SK-N-SH (cell line): ENCODE measurements around the gene PPIP5K2. TPM values are rescaled to one million over a fixed set of nuclear protein-coding genes. Genes with fewer than 3 reads are reported as not detected.

Source experiments
- CTCF ChIA-PET: fragments of 300-600, 350-600 bp; formaldehyde crosslinking; extraction: SDS; loops from one replicate; lab custom pipeline; 2021; lab: Yijun Ruan, JAX
- POLR2A ChIA-PET: fragments of 350-600 bp; sonication (Branson Sonifier 250); formaldehyde crosslinking; extraction: SDS; loops from one replicate; lab custom pipeline; 2020; ENCODE audit warnings: antibody characterized with exemption, inconsistent platforms; lab: Yijun Ruan, JAX
- DNase-seq: peaks from one replicate; pipeline ENCODE4 v3.0.0; 2012
- H2AFZ ChIP-seq: fragments of 200-600 bp; sonication (generic); 2 replicates; pipeline ENCODE4 v1.8.1; 2016; ENCODE audit warnings: antibody characterized with exemption, mild to moderate bottlenecking, low read depth
- H3F3A ChIP-seq: fragments of 200-600 bp; sonication (generic); replicated peaks from 2 replicates; pipeline ENCODE3; 2016; ENCODE audit warnings: antibody characterized with exemption, mild to moderate bottlenecking; ENCODE audit not compliant: insufficient read depth
- H3K27ac ChIP-seq, 2 experiments: fragments of 200-500 bp in 1 of 2; fragments of 200-600 bp in 1 of 2; sonication (Bioruptor generic) in 1 of 2; sonication (generic), shearing (Covaris generic) in 1 of 2; 2 replicates each; pipeline versions ENCODE4 v1.5.1 to v1.6.1; 2014 to 2016; ENCODE audit warnings: low read depth in 2 of 2, inconsistent platforms in 1 of 2, low read length in 1 of 2, mild to moderate bottlenecking in 1 of 2, mixed read lengths in 1 of 2
- H3K27me3 ChIP-seq: fragments of 200-600 bp; sonication (generic), shearing (Covaris generic); 2 replicates; pipeline ENCODE4 v1.6.1; 2016; ENCODE audit warnings: mixed run types; ENCODE audit not compliant: insufficient read depth
- H3K36me3 ChIP-seq, 2 experiments: fragments of 200-500 bp in 1 of 2; fragments of 200-600 bp in 1 of 2; sonication (Bioruptor generic) in 1 of 2; sonication (generic) in 1 of 2; replicated peaks in 1 of 2; 2 replicates each; pipeline versions ENCODE3 to v1.5.1; 2014 to 2016; ENCODE audit warnings: low read length in 1 of 2, mild to moderate bottlenecking in 1 of 2; ENCODE audit not compliant: insufficient read depth in 2 of 2, control insufficient read depth in 1 of 2
- H3K4me1 ChIP-seq, 2 experiments: fragments of 200-500 bp in 1 of 2; fragments of 200-600 bp in 1 of 2; sonication (Bioruptor generic) in 1 of 2; sonication (generic), shearing (Covaris generic) in 1 of 2; 2 replicates each; pipeline versions ENCODE4 v1.5.1 to v1.6.1; 2014 to 2016; ENCODE audit warnings: low read depth in 1 of 2, low read length in 1 of 2, mixed run types in 1 of 2; ENCODE audit not compliant: insufficient read depth in 2 of 2, control insufficient read depth in 1 of 2
- H3K4me2 ChIP-seq: fragments of 200-600 bp; sonication (generic), shearing (Covaris generic); 2 replicates; pipeline ENCODE4 v1.6.1; 2017; ENCODE audit warnings: mixed run types
- H3K4me3 ChIP-seq, 2 experiments: fragments of 200-500 bp in 1 of 2; fragments of 200-600 bp in 1 of 2; sonication (Bioruptor generic) in 1 of 2; sonication (generic), shearing (Covaris generic) in 1 of 2; 2 replicates each; pipeline versions ENCODE4 v1.5.1 to v1.8.1; 2014 to 2016; ENCODE audit warnings: low read depth in 2 of 2, inconsistent platforms in 1 of 2, low read length in 1 of 2, mild to moderate bottlenecking in 1 of 2, mixed read lengths in 1 of 2, moderate library complexity in 1 of 2
- H3K79me2 ChIP-seq: fragments of 200-600 bp; sonication (generic); 2 replicates; pipeline ENCODE4 v1.8.1; 2017; ENCODE audit warnings: mild to moderate bottlenecking; ENCODE audit not compliant: insufficient read depth
- H3K9ac ChIP-seq: fragments of 200-600 bp; sonication (generic); 2 replicates; pipeline ENCODE4 v1.6.1; 2017; ENCODE audit warnings: mixed run types
- H3K9me2 ChIP-seq: fragments of 200-600 bp; sonication (generic); 2 replicates; pipeline ENCODE4 v1.6.1; 2017; ENCODE audit warnings: mixed run types
- H3K9me3 ChIP-seq: fragments of 200-600 bp; sonication (generic); 2 replicates; pipeline ENCODE4 v1.6.1; 2017; ENCODE audit warnings: mixed run types, mild to moderate bottlenecking, moderate library complexity
- H4K20me1 ChIP-seq: fragments of 200-600 bp; sonication (generic); 2 replicates; pipeline ENCODE4 v1.6.1; 2017; ENCODE audit warnings: mild to moderate bottlenecking, mixed run types; ENCODE audit not compliant: insufficient read depth
- CHD2 ChIP-seq: fragments of 150-350 bp; IDR thresholded peaks from 2 replicates; pipeline ENCODE4 v1.6.1; 2018; ENCODE audit warnings: low read length; ENCODE audit not compliant: partially characterized antibody
- ELF1 ChIP-seq: IDR thresholded peaks from 2 replicates; pipeline ENCODE4 v1.4.0; 2012
- EZH2phosphoT487 ChIP-seq: fragments of 200-600 bp; sonication (generic); IDR thresholded peaks from 2 replicates; pipeline ENCODE4 v1.6.1; 2017; ENCODE audit warnings: low read depth, mixed run types, mild to moderate bottlenecking, antibody characterized with exemption, moderate library complexity, borderline replicate concordance
- FOSL2 ChIP-seq: IDR thresholded peaks from 2 replicates; pipeline ENCODE4 v1.4.0; 2012; ENCODE audit warnings: low read depth, mild to moderate bottlenecking, moderate library complexity, borderline replicate concordance
- FOXJ3 ChIP-seq: sonication (generic); formaldehyde crosslinking; IDR thresholded peaks from 2 replicates; pipeline ENCODE4 v1.5.1; 2020; ENCODE audit warnings: mild to moderate bottlenecking, missing genetic modification reagents
- FOXM1 ChIP-seq: IDR thresholded peaks from 2 replicates; pipeline ENCODE4 v1.4.0; 2012; ENCODE audit warnings: low read depth, mild to moderate bottlenecking
- GABPA ChIP-seq: IDR thresholded peaks from 2 replicates; pipeline ENCODE4 v1.4.0; 2012; ENCODE audit warnings: low read depth, mild to moderate bottlenecking
- GATA2 ChIP-seq: sonication (generic); formaldehyde crosslinking; IDR thresholded peaks from 2 replicates; pipeline ENCODE4 v1.5.0; 2020; ENCODE audit warnings: mild to moderate bottlenecking, missing genetic modification reagents
- MEF2A ChIP-seq: IDR thresholded peaks from 2 replicates; pipeline ENCODE4 v1.4.0; 2012; ENCODE audit warnings: low read depth, borderline replicate concordance
- MXI1 ChIP-seq: IDR thresholded peaks from 2 replicates; pipeline ENCODE4 v1.6.1; 2012; ENCODE audit warnings: mild to moderate bottlenecking, low read depth, low read length, improper control_type of control experiment
- NFIC ChIP-seq: IDR thresholded peaks from 2 replicates; pipeline ENCODE4 v1.4.0; 2012; ENCODE audit warnings: borderline replicate concordance
- POLR2AphosphoS5 ChIP-seq: IDR thresholded peaks from 2 replicates; pipeline ENCODE4 v1.6.1; 2012; ENCODE audit warnings: low read depth, low read length
- RCOR1 ChIP-seq: fragments of 150-350 bp; IDR thresholded peaks from 2 replicates; pipeline ENCODE4 v1.6.1; 2017; ENCODE audit warnings: antibody characterized with exemption, low read length
- RFX5 ChIP-seq: IDR thresholded peaks from 2 replicates; pipeline ENCODE4 v1.6.1; 2012; ENCODE audit warnings: mild to moderate bottlenecking, improper control_type of control experiment, low read length
- SIN3A ChIP-seq: IDR thresholded peaks from 2 replicates; pipeline ENCODE4 v1.6.1; 2012; ENCODE audit warnings: low read depth, mild to moderate bottlenecking, low read length, moderate library complexity, borderline replicate concordance
- SMC3 ChIP-seq: IDR thresholded peaks from 2 replicates; pipeline ENCODE4 v1.6.1; 2012; ENCODE audit warnings: low read depth, low read length, improper control_type of control experiment
- TCF12 ChIP-seq: IDR thresholded peaks from 2 replicates; pipeline ENCODE4 v1.4.0; 2012
- TEAD4 ChIP-seq: IDR thresholded peaks from 2 replicates; pipeline ENCODE4 v1.4.0; 2012; ENCODE audit warnings: mild to moderate bottlenecking, borderline replicate concordance; ENCODE audit not compliant: insufficient read depth
- YY1 ChIP-seq: IDR thresholded peaks from 2 replicates; pipeline ENCODE4 v1.4.0; 2012; ENCODE audit warnings: low read depth, mild to moderate bottlenecking
- WGBS: methylation state at CpG from one replicate; pipeline ENCODE4 v1.1.6; 2017; ENCODE audit warnings: low lambda C conversion rate; 5-methylcytosine and 5-hydroxymethylcytosine counted together
- polyA plus RNA-seq, 3 experiments: library from polyadenylated mRNA; depleted of rRNA; stranded (reverse); fragments of >200 nt; gene quantifications; 2 replicates each; pipeline ENCODE4 v1.2.3, GENCODE V29; 2012
- TF ChIP-seq, protein P1 (sequence below): IDR thresholded peaks from 2 replicates; pipeline ENCODE4 v1.4.0; 2012; ENCODE audit warnings: low read depth

The PPIP5K2 gene
- polyA plus RNA-seq, 1 of the 3 experiments (the other 2 are of a cell fraction), result 18.2 TPM

DNA sequence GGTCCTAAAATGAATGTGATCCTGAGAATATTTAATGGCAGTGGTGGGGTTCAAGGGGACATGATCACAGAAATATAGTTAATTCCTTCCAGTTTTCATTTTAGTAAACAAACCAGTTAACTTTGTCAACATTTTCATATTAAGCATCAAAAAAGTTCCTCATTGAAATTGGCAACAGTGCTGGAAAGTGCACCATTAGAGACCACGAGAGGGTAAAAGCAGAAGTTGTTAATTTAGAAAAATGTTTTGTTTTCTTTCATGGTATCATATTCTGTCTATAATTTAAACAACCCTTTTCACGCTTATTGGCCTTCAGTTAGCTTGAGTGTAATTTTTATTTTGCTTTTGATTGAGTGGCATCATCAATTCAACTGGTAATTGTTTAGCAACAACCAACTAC, 12.0 kb upstream of the PPIP5K2 start:
- Histone ChIP-seq H3K79me2 (no peaks in the 10 kb centered on the region), H3K9me3 (no peaks in the 10 kb centered on the region), H3K27me3 (no peaks in the 10 kb centered on the region), H3K9me2 (no peaks in the 10 kb centered on the region), H3K27ac (no peak overlapping the region), H3K4me1 (no peaks in the 10 kb centered on the region; a peak in 1 of 4 replicates), H3K4me3 (no peak overlapping the region), H3F3A (no peaks in the 10 kb centered on the region), H4K20me1 (no peaks in the 10 kb centered on the region), H3K9ac (no peak overlapping the region), H2AFZ (no peak overlapping the region), H3K36me3 (peaks cover 6 to 9% of the 10 kb centered on the region in 2 experiments), H3K4me2 (no peak overlapping the region)
- CTCF ChIA-PET, result no interaction called here
- TF ChIP-seq ELF1 (no peak), NFIC (no peak), MEF2A (no peak), RCOR1 (no peak), CHD2 (no peak), TCF12 (no peak), RFX5 (no peak), YY1 (no peak), SIN3A (no peak), FOSL2 (no peak), FOXM1 (no peak), FOXJ3 (CRISPR knock-in tag) (no peak), TEAD4 (no peak), MXI1 (no peak)
- TF ChIP-seq, protein P1, sequence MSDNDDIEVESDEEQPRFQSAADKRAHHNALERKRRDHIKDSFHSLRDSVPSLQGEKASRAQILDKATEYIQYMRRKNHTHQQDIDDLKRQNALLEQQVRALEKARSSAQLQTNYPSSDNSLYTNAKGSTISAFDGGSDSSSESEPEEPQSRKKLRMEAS, result no peak
- no peak for DNase-seq
- POLR2A ChIA-PET, result no interaction called here
- WGBS, result 92% methylated on average over 2 of the region's 2 CpGs

DNA sequence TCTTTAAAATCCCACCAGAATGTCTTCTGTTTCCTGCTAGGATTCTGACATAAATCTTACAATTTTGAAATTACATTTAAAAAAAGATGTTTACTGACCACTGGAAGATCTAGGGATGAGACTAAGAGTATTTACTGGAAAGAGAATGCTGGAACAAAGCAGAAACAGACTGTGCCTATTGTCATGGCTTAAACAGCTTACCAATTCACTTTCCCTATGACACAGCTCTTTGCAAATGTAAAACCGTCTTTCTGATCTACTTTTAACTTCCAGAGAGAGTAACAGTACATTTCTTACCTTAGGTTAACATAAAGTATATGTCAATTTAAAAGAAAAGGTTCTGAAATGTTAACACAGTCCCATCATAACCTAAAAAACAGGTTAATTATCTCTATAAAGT, 10.8 kb upstream of the PPIP5K2 start:
- H3K4me3 ChIP-seq, result no peak overlapping the region
- H3K27ac ChIP-seq, result no peak overlapping the region
- POLR2A ChIA-PET, result no interaction called here
- no peak overlapping the region for H2AFZ ChIP-seq
- H3K27me3 ChIP-seq, result no peaks in the 10 kb centered on the region
- H3K36me3 ChIP-seq, result peaks cover 0 to 4% of the 10 kb centered on the region in 2 experiments
- no peaks in the 10 kb centered on the region for H3F3A ChIP-seq
- H4K20me1 ChIP-seq, result no peaks in the 10 kb centered on the region
- no peaks in the 10 kb centered on the region for H3K9me2 ChIP-seq
- WGBS, result 89% methylated on average over 1 of the region's 1 CpG
- H3K4me2 ChIP-seq, result no peak overlapping the region
- H3K9me3 ChIP-seq, result no peaks in the 10 kb centered on the region
- CTCF ChIA-PET, result no interaction called here
- no peak for DNase-seq
- no peaks in the 10 kb centered on the region; a peak in 1 of 4 replicates for H3K4me1 ChIP-seq
- TF ChIP-seq SMC3 (no peak), TEAD4 (no peak), GABPA (no peak), SIN3A (no peak), POLR2AphosphoS5 (no peak), RFX5 (no peak), YY1 (no peak), GATA2 (CRISPR knock-in tag) (no peak), EZH2phosphoT487 (no peak)
- TF ChIP-seq, protein P1, result no peak
- H3K79me2 ChIP-seq, result 0 out of 2 replicates have a peak, but pooled peaks cover 8% of the 10 kb centered on the region
- H3K9ac ChIP-seq, result no peak overlapping the region
